PC-3 (cell line): ENCODE data around the gene INAVA. TPM values are rescaled to one million over a fixed set of nuclear protein-coding genes. Genes with fewer than 3 reads are reported as not detected.

Source experiments
- ATAC-seq: fragments of 200-7000 bp; cut with Tn5 transposase; 2 replicates; pipeline ENCODE4 v1.9.1; 2020; ENCODE audit warnings: mild to moderate bottlenecking, moderate library complexity
- BruUV-seq: library from RNA; stranded (reverse); fragments of 400-500 nt; replicated peaks from 2 replicates; lab custom pipeline; 2021; lab: Mats Ljungman, UMichigan
- CTCF ChIA-PET: fragments of 300-600 bp; sonication (Branson Sonifier 250); formaldehyde crosslinking; loops from one replicate; lab custom pipeline; 2022; ENCODE audit warnings: antibody characterized with exemption; lab: Charles Lee
- POLR2A ChIA-PET: fragments of 300-600 bp; sonication (Branson Sonifier 250); formaldehyde crosslinking; loops from one replicate; lab custom pipeline; 2022; ENCODE audit warnings: antibody characterized with exemption; ENCODE audit not compliant: unreplicated experiment; lab: Charles Lee
- DNase-seq: peaks from one replicate; pipeline ENCODE4 v3.0.0-alpha.2; 2015
- H2AFZ ChIP-seq: fragments of 300-600 bp; sonication (generic); 2 replicates; pipeline ENCODE4 v1.6.0; 2016; ENCODE audit warnings: antibody characterized with exemption, low read length
- H3F3A ChIP-seq: fragments of 300-600 bp; sonication (generic); one replicate; pipeline ENCODE4 v1.6.0; 2017; ENCODE audit warnings: antibody characterized with exemption, low read length, control low read depth, mild to moderate bottlenecking; ENCODE audit not compliant: unreplicated experiment
- H3K27ac ChIP-seq: fragments of 300-600 bp; sonication (generic); 2 replicates; pipeline ENCODE4 v1.5.1; 2016; ENCODE audit warnings: mild to moderate bottlenecking, low read length
- H3K27me3 ChIP-seq: fragments of 300-600 bp; sonication (generic); 2 replicates; pipeline ENCODE4 v1.6.1; 2016; ENCODE audit warnings: low read length, mixed read lengths
- H3K36me3 ChIP-seq: fragments of 300-600 bp; sonication (generic); 2 replicates; pipeline ENCODE4 v1.6.1; 2016; ENCODE audit warnings: low read depth, mixed run types, low read length, mixed read lengths
- H3K4me1 ChIP-seq: fragments of 300-600 bp; sonication (generic); 2 replicates; pipeline ENCODE4 v1.5.1; 2016; ENCODE audit warnings: low read length; ENCODE audit not compliant: insufficient read depth
- H3K4me2 ChIP-seq: fragments of 300-600 bp; sonication (generic); 2 replicates; pipeline ENCODE4 v1.6.0; 2016; ENCODE audit warnings: low read length
- H3K4me3 ChIP-seq: fragments of 300-600 bp; sonication (generic); 2 replicates; pipeline ENCODE4 v1.5.1; 2016; ENCODE audit warnings: mild to moderate bottlenecking, low read length, mixed read lengths
- H3K79me2 ChIP-seq: fragments of 300-600 bp; sonication (generic); 2 replicates; pipeline ENCODE4 v1.6.1; 2017; ENCODE audit warnings: low read length, mixed read lengths
- H3K9ac ChIP-seq: fragments of 300-600 bp; sonication (generic); 2 replicates; pipeline ENCODE4 v1.6.0; 2016; ENCODE audit warnings: mild to moderate bottlenecking, low read length
- H3K9me2 ChIP-seq: fragments of 300-600 bp; sonication (generic); replicated peaks from 2 replicates; pipeline ENCODE4 v1.6.1; 2016; ENCODE audit warnings: mixed run types, low read length, mixed read lengths
- H3K9me3 ChIP-seq: fragments of 300-600 bp; sonication (generic); 2 replicates; pipeline ENCODE4 v1.6.1; 2016; ENCODE audit warnings: low read length, mixed read lengths
- H4K20me1 ChIP-seq: fragments of 300-600 bp; sonication (generic); 2 replicates; pipeline ENCODE4 v1.6.1; 2016; ENCODE audit warnings: low read length, mixed read lengths
- EZH2 ChIP-seq: fragments of 300-600 bp; sonication (generic); IDR thresholded peaks from one replicate; pipeline ENCODE4 v1.6.1; 2017; ENCODE audit warnings: antibody characterized with exemption, mild to moderate bottlenecking, low read length; ENCODE audit not compliant: unreplicated experiment
- EZH2phosphoT487 ChIP-seq: fragments of 300-600 bp; sonication (generic); IDR thresholded peaks from 2 replicates; pipeline ENCODE4 v1.6.1; 2018; ENCODE audit warnings: mild to moderate bottlenecking, antibody characterized with exemption, low read length, borderline replicate concordance
- intact Hi-C: fragments of 100-400 bp; cut with micrococcal nuclease; formaldehyde crosslinking; loops from 2 replicates; pipeline ENCODE4 v1.9.0; 2023
- total RNA-seq: library from RNA; depleted of rRNA; stranded (reverse); fragments of >200 nt; gene quantifications from 2 replicates; pipeline ENCODE4 v1.2.3, GENCODE V29; 2014
- TF ChIP-seq, protein P1 (sequence below): fragments of 300-600 bp; sonication (generic); conservative IDR thresholded peaks from 2 replicates; pipeline ENCODE4 v1.5.1; 2017; ENCODE audit warnings: antibody characterized with exemption, low read depth, mild to moderate bottlenecking, low read length

Gene INAVA
- total RNA-seq, 1 experiment from 2014 or later, result 102 TPM

DNA sequence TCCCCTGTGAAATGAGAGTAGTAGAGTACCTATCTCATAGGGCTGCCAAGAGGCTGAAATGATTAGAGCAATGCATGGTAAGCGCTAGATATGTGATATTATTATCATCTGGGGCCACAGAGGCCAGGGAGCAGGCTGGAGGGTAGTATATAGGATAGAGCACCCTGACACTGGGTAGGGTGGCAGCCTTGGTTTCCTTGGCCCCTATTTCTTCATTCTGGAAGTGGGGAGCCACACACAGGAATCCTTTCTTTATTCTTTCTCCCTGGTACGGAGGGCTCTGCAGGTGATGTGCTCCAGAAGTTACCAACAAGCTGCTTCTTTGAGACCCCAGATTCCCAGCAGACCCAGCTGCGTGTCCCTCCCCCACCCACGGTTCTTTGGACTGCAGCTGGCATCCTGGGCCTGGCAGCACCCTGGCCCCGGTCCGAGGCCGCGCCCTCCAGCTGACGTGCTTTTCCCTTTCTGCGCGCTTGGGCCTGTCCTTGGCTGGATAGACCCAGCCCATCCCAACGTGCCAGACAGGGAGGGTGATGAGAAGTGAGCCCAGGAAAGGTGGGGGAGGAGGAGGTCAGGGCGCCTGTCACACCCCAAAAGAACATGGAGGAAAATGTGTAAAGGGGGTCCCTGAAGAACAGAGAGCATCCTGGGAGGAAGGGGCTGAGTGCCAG is 18.2 kb downstream of the INAVA start:
- H3K36me3 ChIP-seq, result peaks cover 48% of the 10 kb centered on the region
- DNase-seq (no peak), ATAC-seq (no peak)
- H3K27me3 ChIP-seq, result no peaks in the 10 kb centered on the region
- BruUV-seq, result no TSS peak
- POLR2A ChIA-PET, result no interaction called here
- H3K27ac ChIP-seq, result no peak overlapping the region
- intact Hi-C loops, result no loop called here
- peaks cover 5% of the 10 kb centered on the region for H3K4me1 ChIP-seq
- CTCF ChIA-PET, result no interaction called here
- H3K9ac ChIP-seq, result no peak overlapping the region
- H3K9me2 ChIP-seq, result no peaks in the 10 kb centered on the region
- no peaks in the 10 kb centered on the region for H3K79me2 ChIP-seq
- H4K20me1 ChIP-seq, result no peaks in the 10 kb centered on the region
- H3K9me3 ChIP-seq, result no peaks in the 10 kb centered on the region
- no peak overlapping the region for H3K4me2 ChIP-seq
- no peak overlapping the region for H2AFZ ChIP-seq
- TF ChIP-seq EZH2 (no peak), EZH2phosphoT487 (no peak)
- TF ChIP-seq, protein P1, sequence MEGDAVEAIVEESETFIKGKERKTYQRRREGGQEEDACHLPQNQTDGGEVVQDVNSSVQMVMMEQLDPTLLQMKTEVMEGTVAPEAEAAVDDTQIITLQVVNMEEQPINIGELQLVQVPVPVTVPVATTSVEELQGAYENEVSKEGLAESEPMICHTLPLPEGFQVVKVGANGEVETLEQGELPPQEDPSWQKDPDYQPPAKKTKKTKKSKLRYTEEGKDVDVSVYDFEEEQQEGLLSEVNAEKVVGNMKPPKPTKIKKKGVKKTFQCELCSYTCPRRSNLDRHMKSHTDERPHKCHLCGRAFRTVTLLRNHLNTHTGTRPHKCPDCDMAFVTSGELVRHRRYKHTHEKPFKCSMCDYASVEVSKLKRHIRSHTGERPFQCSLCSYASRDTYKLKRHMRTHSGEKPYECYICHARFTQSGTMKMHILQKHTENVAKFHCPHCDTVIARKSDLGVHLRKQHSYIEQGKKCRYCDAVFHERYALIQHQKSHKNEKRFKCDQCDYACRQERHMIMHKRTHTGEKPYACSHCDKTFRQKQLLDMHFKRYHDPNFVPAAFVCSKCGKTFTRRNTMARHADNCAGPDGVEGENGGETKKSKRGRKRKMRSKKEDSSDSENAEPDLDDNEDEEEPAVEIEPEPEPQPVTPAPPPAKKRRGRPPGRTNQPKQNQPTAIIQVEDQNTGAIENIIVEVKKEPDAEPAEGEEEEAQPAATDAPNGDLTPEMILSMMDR, result no peak
- H3K4me3 ChIP-seq, result no peak overlapping the region
- H3F3A ChIP-seq, result no peaks in the 10 kb centered on the region

DNA sequence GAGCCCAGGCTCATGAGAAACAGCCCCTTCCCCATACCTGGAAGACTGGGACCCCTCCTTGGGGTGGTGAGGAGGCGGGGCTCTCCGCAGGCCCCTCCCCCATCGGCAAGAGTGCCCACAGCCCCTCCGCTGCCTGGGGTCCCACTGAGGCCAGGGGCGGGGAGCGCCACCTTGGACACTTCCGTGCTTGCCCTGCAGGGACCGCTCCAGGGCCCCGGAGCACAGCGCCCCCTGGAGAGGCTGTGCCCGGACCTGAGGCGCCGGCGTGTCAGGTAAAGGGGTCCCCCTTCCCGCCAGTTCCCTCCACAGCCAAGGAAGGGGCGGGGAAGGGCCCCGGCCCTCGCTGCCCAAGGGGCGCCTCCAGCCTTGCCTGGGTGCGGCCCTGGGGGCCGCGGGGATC is 21.5 kb downstream of the INAVA start:
- Histone ChIP-seq H3K79me2 (no peaks in the 10 kb centered on the region), H3K27ac (no peak overlapping the region), H3K36me3 (peaks cover 19% of the 10 kb centered on the region), H3K9me3 (no peaks in the 10 kb centered on the region), H3K4me3 (no peak overlapping the region), H3K4me1 (no peaks in the 10 kb centered on the region), H3K27me3 (no peaks in the 10 kb centered on the region), H2AFZ (no peak overlapping the region), H3K9me2 (no peaks in the 10 kb centered on the region), H3F3A (no peaks in the 10 kb centered on the region), H3K9ac (no peak overlapping the region), H3K4me2 (no peak overlapping the region), H4K20me1 (no peaks in the 10 kb centered on the region)
- no peak for TF ChIP-seq EZH2phosphoT487
- TF ChIP-seq, protein P1, result peak; percentile 66
- no peak for TF ChIP-seq EZH2
- ATAC-seq (peak; percentile 10), DNase-seq (no peak)
- intact Hi-C loops, result no loop called here
- ChIA-PET POLR2A (interaction anchor here (0.5 kb wide), 1 partner anchor 295 kb away, joined by 9 read pairs; no protein-coding TSS in a partner anchor), CTCF (no interaction called here)
- no TSS peak for BruUV-seq

DNA sequence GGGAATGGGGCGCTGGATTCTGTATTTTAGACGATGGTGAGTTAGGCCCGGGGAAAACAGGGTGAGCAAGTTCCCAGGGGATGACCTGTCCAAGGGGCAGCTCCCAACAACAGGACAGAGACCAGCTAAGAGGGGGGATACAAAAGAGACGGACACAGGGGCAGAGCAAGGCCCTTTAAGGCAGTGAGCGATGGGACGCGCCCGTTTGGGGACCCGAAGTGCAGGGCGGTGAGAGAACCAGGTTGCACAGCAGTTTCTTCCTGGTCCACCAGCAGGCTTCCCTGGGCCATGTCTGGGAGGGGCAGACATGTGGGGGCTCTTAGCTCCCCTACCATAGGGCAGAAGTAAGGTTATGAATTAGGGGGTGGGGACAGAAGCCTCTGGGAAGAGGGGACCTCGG is 22.0 kb downstream of the INAVA start:
- no peaks in the 10 kb centered on the region for H4K20me1 ChIP-seq
- CTCF ChIA-PET, result no interaction called here
- no peak overlapping the region for H3K4me3 ChIP-seq
- H3K4me2 ChIP-seq, result no peak overlapping the region
- no peak overlapping the region for H3K27ac ChIP-seq
- no peak overlapping the region for H2AFZ ChIP-seq
- H3K9me2 ChIP-seq, result no peaks in the 10 kb centered on the region
- no peaks in the 10 kb centered on the region for H3K9me3 ChIP-seq
- peak; percentile 7; the same call in 1 of the 2 replicates for ATAC-seq
- no peak for DNase-seq
- H3K79me2 ChIP-seq, result no peaks in the 10 kb centered on the region
- BruUV-seq, result no TSS peak
- POLR2A ChIA-PET, result no interaction called here
- TF ChIP-seq, protein P1, result no peak
- TF ChIP-seq EZH2phosphoT487 (no peak), EZH2 (no peak)
- peaks cover 15% of the 10 kb centered on the region for H3K36me3 ChIP-seq
- intact Hi-C loops, result no loop called here
- no peaks in the 10 kb centered on the region for H3F3A ChIP-seq
- no peaks in the 10 kb centered on the region for H3K4me1 ChIP-seq
- H3K9ac ChIP-seq, result no peak overlapping the region
- H3K27me3 ChIP-seq, result no peaks in the 10 kb centered on the region
